Omental fat pad (tissue), 4 donors: ENCODE measurements around the gene IQCF5. TPM values are rescaled to one million over a fixed set of nuclear protein-coding genes. Genes with fewer than 3 reads are reported as not detected.
"Not testable (repeated sequence)": the region's sequence is repeated elsewhere in the genome, so short reads cannot be mapped to it uniquely, and the experiment has no call there.

Source experiments
- ATAC-seq: fragments of 150-250 bp; one replicate; pipeline ENCODE4 v1.9.1; 2016; ENCODE audit warnings: mild to moderate bottlenecking, moderate library complexity; ENCODE audit not compliant: low FRiP score
- DNase-seq: peaks from one replicate; pipeline ENCODE4 v3.0.0-alpha.2; 2019; ENCODE audit warnings: low spot score
- CTCF ChIP-seq, 3 donors: fragments of 450-650 bp; IDR thresholded peaks; one replicate each; pipeline ENCODE4 v1.5.1; 2016 to 2017; ENCODE audit warnings: antibody characterized with exemption in 3 of 3, mild to moderate bottlenecking in 3 of 3, moderate library complexity in 2 of 3
- total RNA-seq, 4 donors: library from RNA; depleted of rRNA; stranded (reverse); fragments of >200 nt; gene quantifications; one replicate each; pipeline ENCODE4 v1.1.0, GENCODE V29; 2016

The IQCF5 gene
- total RNA-seq = not detected

- DNase-seq (no peak), ATAC-seq (no peak)
- TF ChIP-seq CTCF (IDR thresholded peaks at IDR 0.05) = no peak
Measured at GRCh38 chr3:51875501-51875900, at the start of gene IQCF5. IQCF5 (minus strand) TSS chr3:51875601; CDS start chr3:51875531, 70 bp downstream.

GRCh38 chr3:51921081-51921578, 45.7 kb upstream of the IQCF5 start:
- no peak for DNase-seq
- TF ChIP-seq CTCF (IDR thresholded peaks at IDR 0.05) = no peak
- no peak for ATAC-seq

GRCh38 chr3:51916418-51916817, 41.0 kb upstream of the IQCF5 start:
- no peak for TF ChIP-seq CTCF (IDR thresholded peaks at IDR 0.05)
- ATAC-seq = no peak

GRCh38 chr3:51908026-51908425, 32.6 kb upstream of the IQCF5 start:
- DNase-seq (no peak), ATAC-seq (no peak)
- TF ChIP-seq CTCF (IDR thresholded peaks at IDR 0.05) = no peak

More at GRCh38 chr3:51916418-51916817, 41.0 kb upstream of the IQCF5 start:
- no peak for DNase-seq

GRCh38 chr3:51904034-51904823, 28.8 kb upstream of the IQCF5 start:
- no peak for DNase-seq
- TF ChIP-seq CTCF (IDR thresholded peaks at IDR 0.05) = no peak
- no peak for ATAC-seq

- DNase-seq, ATAC-seq: not testable (repeated sequence)
Measured at GRCh38 chr3:51902361-51902760, 27.0 kb upstream of the IQCF5 start.

- DNase-seq, ATAC-seq: not testable (repeated sequence)
Measured at GRCh38 chr3:51900043-51900442, 24.6 kb upstream of the IQCF5 start.

GRCh38 chr3:51897391-51897790, 22.0 kb upstream of the IQCF5 start:
- TF ChIP-seq CTCF (IDR thresholded peaks at IDR 0.05) = no peak
- ATAC-seq (no peak), DNase-seq (no peak)
